ENCODE data around the gene UXS1.
A peak's percentile ranks its signal among the peaks of the same experiment; 100 is the strongest.

Gene UXS1

GRCh38 chr2:106187273-106187891 is 6.7 kb downstream of the UXS1 start:
- DNase-seq = no peak

GRCh38 chr2:106185475-106186184 is 8.5 kb downstream of the UXS1 start:
- DNase-seq = no peak

- DNase-seq = no peak
These were observed 9.2 kb downstream of the UXS1 start for GRCh38 chr2:106184857-106185256.

GRCh38 chr2:106184394-106184793 is 9.7 kb downstream of the UXS1 start:
- DNase-seq = no peak

GRCh38 chr2:106183101-106183696 is 10.9 kb downstream of the UXS1 start:
- DNase-seq = no peak

GRCh38 chr2:106181064-106181463 is 13.0 kb downstream of the UXS1 start:
- no peak for DNase-seq

- no peak for DNase-seq
These were observed 13.5 kb downstream of the UXS1 start for GRCh38 chr2:106180602-106181001.

DNA sequence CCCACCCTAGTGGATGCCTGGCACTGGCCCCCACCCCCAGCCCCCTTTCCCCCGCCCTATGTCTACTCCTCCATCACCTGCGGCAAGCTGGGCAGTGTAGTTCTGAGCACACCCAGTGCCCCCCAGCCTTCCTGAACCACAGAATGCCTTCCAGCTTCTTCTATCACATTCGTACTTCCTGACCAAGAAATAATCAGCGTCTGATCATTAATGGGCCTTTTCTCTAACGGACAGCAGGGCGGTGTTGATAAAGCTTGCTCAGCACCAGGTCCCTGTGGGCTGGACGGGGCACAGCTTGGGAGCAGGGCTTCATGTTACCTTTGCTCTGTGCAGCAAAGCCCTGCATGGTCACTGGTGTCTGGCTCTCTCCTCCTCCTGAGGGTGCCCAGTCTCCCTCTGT is 15.4 kb downstream of the UXS1 start:
- DNase-seq = no peak

- DNase-seq = no peak
These were observed 16.5 kb downstream of the UXS1 start for GRCh38 chr2:106177581-106177980.

DNA sequence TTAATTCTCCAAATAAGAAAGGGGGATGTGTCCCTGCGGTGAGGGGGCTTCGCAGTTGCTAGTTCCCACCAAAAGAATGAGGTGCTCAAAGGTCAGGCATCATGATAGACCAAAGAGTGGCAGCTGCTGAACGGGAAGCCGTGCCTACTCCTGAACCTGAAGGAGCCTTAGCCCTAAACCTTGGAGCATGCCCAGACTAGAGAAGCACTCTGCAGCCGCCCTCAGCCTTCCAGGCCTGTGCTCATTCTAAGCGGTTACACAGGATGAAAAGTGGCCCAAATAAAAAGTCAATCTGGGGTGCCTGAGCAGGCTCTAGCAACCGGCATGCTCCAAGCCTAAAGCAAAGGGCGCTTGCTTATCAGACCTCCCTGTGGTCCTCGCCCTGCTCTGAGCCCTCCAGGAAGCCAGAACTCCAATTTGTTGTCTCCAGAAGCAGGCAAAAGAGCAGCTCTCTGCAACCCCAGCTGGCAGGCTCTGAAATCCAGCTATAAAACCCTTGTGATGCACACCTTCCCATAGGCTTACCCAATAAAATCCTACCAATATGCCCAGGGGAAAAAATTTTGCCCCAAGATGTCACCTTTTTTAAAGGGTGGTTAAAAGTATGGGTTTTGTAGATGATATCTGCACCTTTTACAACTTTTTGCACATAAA is 17.5 kb downstream of the UXS1 start:
- DNase-seq = no peak

GRCh38 chr2:106175086-106175850 is 18.8 kb downstream of the UXS1 start:
- no peak for DNase-seq

- no peak for DNase-seq
These were observed 20.0 kb downstream of the UXS1 start for GRCh38 chr2:106174056-106174455.

- DNase-seq = no peak
These were observed 21.5 kb downstream of the UXS1 start for GRCh38 chr2:106172649-106173048.

GRCh38 chr2:106168657-106169056 is 25.4 kb downstream of the UXS1 start:
- DNase-seq = no peak

GRCh38 chr2:106167067-106167466 is 27.0 kb downstream of the UXS1 start:
- no peak for DNase-seq

DNA sequence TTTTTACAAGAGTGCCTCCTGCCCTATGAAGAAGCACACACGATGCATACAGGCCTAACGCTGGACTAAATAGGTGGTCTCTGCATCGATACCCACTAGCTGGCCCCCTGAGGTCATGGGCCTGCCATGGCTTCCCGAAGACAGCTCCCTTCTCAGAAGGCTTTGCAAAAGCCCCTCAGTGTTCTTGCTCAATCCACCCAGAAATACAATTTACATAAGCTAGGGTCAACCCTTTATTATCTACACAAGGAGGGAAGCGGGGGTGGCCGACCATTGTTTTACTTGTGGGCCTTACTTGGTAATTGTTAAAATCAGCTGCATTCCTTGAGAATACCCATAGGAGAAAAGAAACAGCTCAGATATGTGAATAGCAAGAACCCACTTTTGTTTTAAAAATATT is 28.5 kb downstream of the UXS1 start:
- DNase-seq = no peak

GRCh38 chr2:106165029-106165428 is 29.1 kb downstream of the UXS1 start:
- no peak for DNase-seq

- no peak for DNase-seq
These were observed 30.1 kb downstream of the UXS1 start for GRCh38 chr2:106163948-106164545.

GRCh38 chr2:106161938-106162820 is 31.9 kb downstream of the UXS1 start:
- no peak for DNase-seq

DNA sequence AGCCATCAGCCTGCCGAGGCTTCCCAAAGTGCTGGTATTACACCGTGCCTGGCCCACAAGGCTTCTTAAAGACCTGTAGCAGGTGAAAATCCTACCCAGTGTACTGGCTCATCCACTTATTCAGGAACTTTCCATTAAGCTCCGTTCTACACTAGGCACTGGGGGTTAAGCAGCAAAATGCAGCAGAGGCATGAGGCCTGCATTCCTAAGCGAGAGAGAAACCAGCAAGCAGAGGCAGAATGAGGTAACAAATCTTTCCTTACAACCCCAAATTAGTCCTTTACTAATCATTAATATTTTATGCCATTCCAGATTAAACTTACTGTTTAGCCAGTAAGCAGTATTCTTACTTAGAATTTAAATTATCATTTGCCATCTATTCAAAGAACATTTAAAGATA is 32.8 kb downstream of the UXS1 start:
- DNase-seq = no peak

DNA sequence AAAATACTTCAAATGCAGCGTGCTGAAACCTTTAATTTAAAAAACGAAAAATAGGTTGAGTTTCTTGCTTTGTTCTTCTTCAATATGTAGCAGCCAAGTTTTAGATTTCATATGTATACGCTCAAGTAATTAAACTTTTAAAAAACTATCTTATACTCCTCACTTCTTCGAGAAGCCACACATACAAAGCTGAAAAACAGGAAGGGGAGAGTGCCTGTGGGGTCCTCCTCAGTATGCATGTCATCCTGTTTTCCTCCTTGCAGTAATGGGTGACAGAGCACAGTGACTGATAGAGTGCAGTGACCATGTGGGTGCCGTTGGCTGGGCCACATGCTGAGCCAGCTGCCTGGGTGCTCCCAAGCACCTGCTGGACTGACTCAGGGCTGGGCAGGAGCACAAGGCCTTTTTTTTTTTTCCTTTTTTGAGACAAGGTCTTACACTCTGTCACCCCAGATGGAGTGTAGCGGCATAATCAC is 33.3 kb downstream of the UXS1 start:
- peak; percentile 33 for DNase-seq

Measured in stimulated activated naive CD4-positive, alpha-beta T cell treated with Interleukin-2 at 50 U/mL for 16 hours (primary cell).